Neural cell (in vitro differentiated cells): ENCODE data around the gene PDE2A.

Source experiments
- EZH2 ChIP-seq: fragments of 200-600, 300-800 bp; shearing (Covaris generic), sonication (generic); IDR thresholded peaks from 2 replicates; pipeline ENCODE4 v1.6.1; 2014; ENCODE audit warnings: antibody characterized with exemption, low read length, borderline replicate concordance, mild to moderate bottlenecking; ENCODE audit not compliant: insufficient read depth, poor library complexity, severe bottlenecking
- TF ChIP-seq, protein P1 (sequence below): IDR thresholded peaks from 2 replicates; pipeline ENCODE4 v1.6.1; 2012; ENCODE audit warnings: borderline replicate concordance
- TF ChIP-seq, protein P2 (sequence below): fragments of 450-650 bp; IDR thresholded peaks from 2 replicates; pipeline ENCODE4 v1.5.1; 2014; ENCODE audit warnings: antibody characterized with exemption, mild to moderate bottlenecking, moderate library complexity; ENCODE audit not compliant: poor library complexity, severe bottlenecking

- TF ChIP-seq, protein P1, sequence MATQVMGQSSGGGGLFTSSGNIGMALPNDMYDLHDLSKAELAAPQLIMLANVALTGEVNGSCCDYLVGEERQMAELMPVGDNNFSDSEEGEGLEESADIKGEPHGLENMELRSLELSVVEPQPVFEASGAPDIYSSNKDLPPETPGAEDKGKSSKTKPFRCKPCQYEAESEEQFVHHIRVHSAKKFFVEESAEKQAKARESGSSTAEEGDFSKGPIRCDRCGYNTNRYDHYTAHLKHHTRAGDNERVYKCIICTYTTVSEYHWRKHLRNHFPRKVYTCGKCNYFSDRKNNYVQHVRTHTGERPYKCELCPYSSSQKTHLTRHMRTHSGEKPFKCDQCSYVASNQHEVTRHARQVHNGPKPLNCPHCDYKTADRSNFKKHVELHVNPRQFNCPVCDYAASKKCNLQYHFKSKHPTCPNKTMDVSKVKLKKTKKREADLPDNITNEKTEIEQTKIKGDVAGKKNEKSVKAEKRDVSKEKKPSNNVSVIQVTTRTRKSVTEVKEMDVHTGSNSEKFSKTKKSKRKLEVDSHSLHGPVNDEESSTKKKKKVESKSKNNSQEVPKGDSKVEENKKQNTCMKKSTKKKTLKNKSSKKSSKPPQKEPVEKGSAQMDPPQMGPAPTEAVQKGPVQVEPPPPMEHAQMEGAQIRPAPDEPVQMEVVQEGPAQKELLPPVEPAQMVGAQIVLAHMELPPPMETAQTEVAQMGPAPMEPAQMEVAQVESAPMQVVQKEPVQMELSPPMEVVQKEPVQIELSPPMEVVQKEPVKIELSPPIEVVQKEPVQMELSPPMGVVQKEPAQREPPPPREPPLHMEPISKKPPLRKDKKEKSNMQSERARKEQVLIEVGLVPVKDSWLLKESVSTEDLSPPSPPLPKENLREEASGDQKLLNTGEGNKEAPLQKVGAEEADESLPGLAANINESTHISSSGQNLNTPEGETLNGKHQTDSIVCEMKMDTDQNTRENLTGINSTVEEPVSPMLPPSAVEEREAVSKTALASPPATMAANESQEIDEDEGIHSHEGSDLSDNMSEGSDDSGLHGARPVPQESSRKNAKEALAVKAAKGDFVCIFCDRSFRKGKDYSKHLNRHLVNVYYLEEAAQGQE, result no peak
- TF ChIP-seq, protein P2, sequence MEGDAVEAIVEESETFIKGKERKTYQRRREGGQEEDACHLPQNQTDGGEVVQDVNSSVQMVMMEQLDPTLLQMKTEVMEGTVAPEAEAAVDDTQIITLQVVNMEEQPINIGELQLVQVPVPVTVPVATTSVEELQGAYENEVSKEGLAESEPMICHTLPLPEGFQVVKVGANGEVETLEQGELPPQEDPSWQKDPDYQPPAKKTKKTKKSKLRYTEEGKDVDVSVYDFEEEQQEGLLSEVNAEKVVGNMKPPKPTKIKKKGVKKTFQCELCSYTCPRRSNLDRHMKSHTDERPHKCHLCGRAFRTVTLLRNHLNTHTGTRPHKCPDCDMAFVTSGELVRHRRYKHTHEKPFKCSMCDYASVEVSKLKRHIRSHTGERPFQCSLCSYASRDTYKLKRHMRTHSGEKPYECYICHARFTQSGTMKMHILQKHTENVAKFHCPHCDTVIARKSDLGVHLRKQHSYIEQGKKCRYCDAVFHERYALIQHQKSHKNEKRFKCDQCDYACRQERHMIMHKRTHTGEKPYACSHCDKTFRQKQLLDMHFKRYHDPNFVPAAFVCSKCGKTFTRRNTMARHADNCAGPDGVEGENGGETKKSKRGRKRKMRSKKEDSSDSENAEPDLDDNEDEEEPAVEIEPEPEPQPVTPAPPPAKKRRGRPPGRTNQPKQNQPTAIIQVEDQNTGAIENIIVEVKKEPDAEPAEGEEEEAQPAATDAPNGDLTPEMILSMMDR, result no peak
- no peak for TF ChIP-seq EZH2
Measured at GRCh38 chr11:72692498-72693237, 18.4 kb upstream of the PDE2A start.
